K562 (cell line): ENCODE data around the gene ADGRE3. TPM values are rescaled to one million over a fixed set of nuclear protein-coding genes. Genes with fewer than 3 reads are reported as not detected.
A peak's percentile ranks its signal among the peaks of the same experiment; 100 is the strongest.

ENCODE experiments used
- E2F3 ChIP-seq: fragments of 250-450 bp; sonication (Bioruptor Pico); IDR thresholded peaks from 2 replicates; pipeline ENCODE4 v1.4.0; 2020; ENCODE audit warnings: mild to moderate bottlenecking
- EP400 ChIP-seq: fragments of 450-650 bp; IDR thresholded peaks from 2 replicates; pipeline ENCODE4 v1.6.1; 2017; ENCODE audit warnings: antibody characterized with exemption, mild to moderate bottlenecking, moderate library complexity
- FOXJ2 ChIP-seq: fragments of 200-800 bp; sonication (Bioruptor generic); IDR thresholded peaks from 2 replicates; pipeline ENCODE4 v1.6.1; 2016; ENCODE audit warnings: missing genetic modification characterization, missing compliant biosample characterization
- HIVEP1 ChIP-seq: fragments of 250-450 bp; sonication (Bioruptor Pico); IDR thresholded peaks from 2 replicates; pipeline ENCODE4 v1.4.0; 2020; ENCODE audit warnings: mild to moderate bottlenecking
- MYC ChIP-seq, 2 experiments: fragments of 250-450 bp in 1 of 2; sonication (Bioruptor Pico) in 1 of 2; IDR thresholded peaks; 2 replicates each; pipeline versions ENCODE4 v1.5.1 to v1.6.1; 2012 to 2021; ENCODE audit warnings: low read depth in 2 of 2, borderline replicate concordance in 1 of 2, improper control_type of control experiment in 1 of 2, low read length in 1 of 2, mild to moderate bottlenecking in 1 of 2, moderate library complexity in 1 of 2
- NCOR1 ChIP-seq: fragments of 450-650 bp; IDR thresholded peaks from 2 replicates; pipeline ENCODE4 v1.6.1; 2016; ENCODE audit warnings: mild to moderate bottlenecking, moderate library complexity
- PPARD ChIP-seq: fragments of 250-450 bp; sonication (Bioruptor Pico); IDR thresholded peaks from 2 replicates; pipeline ENCODE4 v1.8.0; 2022; ENCODE audit warnings: inconsistent platforms, mild to moderate bottlenecking, moderate library complexity
- RBM34 ChIP-seq: fragments of 200-400 bp; formaldehyde crosslinking; IDR thresholded peaks from 2 replicates; pipeline ENCODE4 v1.6.1; 2018; ENCODE audit warnings: low read length, borderline replicate concordance; ENCODE audit not compliant: insufficient read depth
- SRSF3 ChIP-seq: fragments of 200-400 bp; formaldehyde crosslinking; IDR thresholded peaks from 2 replicates; pipeline ENCODE4 v1.6.1; 2016; ENCODE audit warnings: mild to moderate bottlenecking, low read length, moderate library complexity; ENCODE audit not compliant: insufficient read depth
- TAF1 ChIP-seq: IDR thresholded peaks from 2 replicates; pipeline ENCODE4 v1.6.1; 2011; ENCODE audit warnings: mild to moderate bottlenecking, low read length, moderate library complexity; ENCODE audit not compliant: insufficient read depth, control insufficient read depth, severe bottlenecking; ENCODE audit errors: extremely low read depth
- TCF7 ChIP-seq: sonication (generic); IDR thresholded peaks from 2 replicates; pipeline ENCODE4 v1.6.1; 2016; ENCODE audit warnings: antibody characterized with exemption, borderline replicate concordance
- TOE1 ChIP-seq, 2 experiments: fragments of 450-650 bp in 1 of 2; sonication (generic) in 1 of 2; formaldehyde crosslinking in 1 of 2; IDR thresholded peaks; 2 replicates each; pipeline versions ENCODE4 v1.7.1 to v1.8.0; 2016 to 2022; ENCODE audit warnings: borderline replicate concordance in 2 of 2, mild to moderate bottlenecking in 2 of 2, antibody characterized with exemption in 1 of 2, inconsistent platforms in 1 of 2, low read depth in 1 of 2, missing genetic modification reagents in 1 of 2, moderate library complexity in 1 of 2
- ZNF263 ChIP-seq: sonication (generic); formaldehyde crosslinking; IDR thresholded peaks from 2 replicates; pipeline ENCODE4 v1.8.0; 2022; ENCODE audit warnings: mild to moderate bottlenecking, missing genetic modification reagents, borderline replicate concordance
- ZNF431 ChIP-seq: sonication (generic); formaldehyde crosslinking; IDR thresholded peaks from 2 replicates; pipeline ENCODE4 v1.8.0; 2022; ENCODE audit warnings: mild to moderate bottlenecking, missing genetic modification reagents
- ZNF644 ChIP-seq: fragments of 200-800 bp; sonication (Bioruptor generic); IDR thresholded peaks from 2 replicates; pipeline ENCODE4 v1.6.1; 2016; ENCODE audit warnings: low read depth, missing genetic modification characterization, missing compliant biosample characterization
- ZSCAN29 ChIP-seq: fragments of 450-650 bp; IDR thresholded peaks from 2 replicates; pipeline ENCODE4 v1.6.1; 2017
- polyA plus RNA-seq, 8 experiments: library from polyadenylated mRNA; depleted of rRNA in 4 of 8; stranded (reverse) in 5 of 8; unstranded in 3 of 8; fragments of >200 nt; fragmentation: Nextera tagmentation in 2 of 8; fragmentation: Illumina TruSeq in 1 of 8; extraction: Ambion mirVana in 2 of 8; extraction: Trizol in 1 of 8; gene quantifications; 2 replicates each; pipeline versions ENCODE4 v1.2.1 to v1.2.3, GENCODE V29; 2011 to 2014; ENCODE audit warnings: inconsistent platforms in 1 of 8, missing spikeins in 1 of 8
- total RNA-seq, 7 experiments: library from RNA; depleted of rRNA in 6 of 7; stranded (reverse); fragments of >200 nt in 6 of 7; fragmentation: Illumina TruSeq in 2 of 7; extraction: Trizol in 2 of 7; gene quantifications; 2 replicates each; pipeline versions ENCODE4 v1.2.1 to v1.2.3, GENCODE V29; 2011 to 2021; ENCODE audit warnings: low replicate concordance in 1 of 7
- TF ChIP-seq, protein P1 (sequence below): sonication (generic); formaldehyde crosslinking; IDR thresholded peaks from 2 replicates; pipeline ENCODE4 v1.8.1; 2023; ENCODE audit warnings: mild to moderate bottlenecking, missing genetic modification reagents, moderate library complexity
- TF ChIP-seq, protein P2 (sequence below), 2 experiments: fragments of 450-650 bp; IDR thresholded peaks; 2 replicates each; pipeline ENCODE4 v1.6.1; 2016
- TF ChIP-seq, protein P3 (sequence below): sonication (generic); formaldehyde crosslinking; IDR thresholded peaks from 2 replicates; pipeline ENCODE4 v1.8.1; 2023; ENCODE audit warnings: mild to moderate bottlenecking, missing genetic modification reagents
- TF ChIP-seq, protein P4 (sequence below), 2 experiments: fragments of 450-650 bp in 1 of 2; sonication (generic) in 1 of 2; formaldehyde crosslinking in 1 of 2; IDR thresholded peaks in 1 of 2; conservative IDR thresholded peaks in 1 of 2; 2 replicates each; pipeline versions ENCODE4 v1.6.1 to v1.8.1; 2016 to 2023; ENCODE audit warnings: mild to moderate bottlenecking in 2 of 2, moderate library complexity in 2 of 2, inconsistent platforms in 1 of 2, missing genetic modification reagents in 1 of 2

The ADGRE3 gene
- total and polyA plus RNA-seq, 9 of the 15 experiments (the other 6 are each of a cell fraction or from before 2014, with no cell fraction given) = not detected

DNA sequence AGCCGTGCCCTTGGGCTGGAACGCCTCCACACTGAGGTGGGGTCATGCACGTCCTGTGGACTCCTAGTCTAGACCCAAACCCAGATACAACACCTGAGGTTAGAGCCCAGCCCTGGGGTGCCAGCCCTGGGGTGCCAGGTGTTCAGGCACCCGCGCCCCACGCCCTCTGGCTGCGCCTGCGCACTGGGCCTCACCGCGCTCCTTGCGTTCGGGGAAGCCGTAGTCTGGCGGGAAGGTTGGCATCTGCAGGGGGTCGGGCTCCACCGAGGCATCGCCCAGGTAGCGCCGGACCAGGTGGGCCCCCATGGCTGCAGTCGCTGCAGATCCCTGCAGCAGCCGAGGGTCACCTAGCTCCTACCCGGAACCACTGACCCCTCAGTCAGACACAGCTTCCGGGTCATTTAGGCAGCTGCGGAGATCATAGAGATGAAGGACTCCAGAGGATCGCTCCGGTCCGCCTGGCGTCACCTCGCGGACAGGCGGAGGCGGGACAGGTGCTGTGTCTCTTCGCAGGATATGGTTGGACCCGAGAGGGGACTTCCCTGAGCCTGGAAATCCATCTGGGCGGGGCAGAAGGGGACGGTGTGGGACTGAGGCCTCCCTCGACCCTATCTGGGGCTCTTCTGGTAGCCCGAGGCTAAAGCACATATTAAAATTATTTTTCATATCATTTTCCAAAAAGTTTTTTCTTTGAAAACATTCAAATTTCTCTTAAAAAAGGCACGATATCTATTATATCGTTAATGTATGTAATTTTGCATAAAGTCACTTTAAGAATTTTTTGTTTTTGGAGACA, 102.8 kb downstream of the ADGRE3 start, which contains the start of gene NDUFB7 (continued):
- TF ChIP-seq, protein P1, sequence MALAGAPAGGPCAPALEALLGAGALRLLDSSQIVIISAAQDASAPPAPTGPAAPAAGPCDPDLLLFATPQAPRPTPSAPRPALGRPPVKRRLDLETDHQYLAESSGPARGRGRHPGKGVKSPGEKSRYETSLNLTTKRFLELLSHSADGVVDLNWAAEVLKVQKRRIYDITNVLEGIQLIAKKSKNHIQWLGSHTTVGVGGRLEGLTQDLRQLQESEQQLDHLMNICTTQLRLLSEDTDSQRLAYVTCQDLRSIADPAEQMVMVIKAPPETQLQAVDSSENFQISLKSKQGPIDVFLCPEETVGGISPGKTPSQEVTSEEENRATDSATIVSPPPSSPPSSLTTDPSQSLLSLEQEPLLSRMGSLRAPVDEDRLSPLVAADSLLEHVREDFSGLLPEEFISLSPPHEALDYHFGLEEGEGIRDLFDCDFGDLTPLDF = no peak
- TF ChIP-seq, protein P2, sequence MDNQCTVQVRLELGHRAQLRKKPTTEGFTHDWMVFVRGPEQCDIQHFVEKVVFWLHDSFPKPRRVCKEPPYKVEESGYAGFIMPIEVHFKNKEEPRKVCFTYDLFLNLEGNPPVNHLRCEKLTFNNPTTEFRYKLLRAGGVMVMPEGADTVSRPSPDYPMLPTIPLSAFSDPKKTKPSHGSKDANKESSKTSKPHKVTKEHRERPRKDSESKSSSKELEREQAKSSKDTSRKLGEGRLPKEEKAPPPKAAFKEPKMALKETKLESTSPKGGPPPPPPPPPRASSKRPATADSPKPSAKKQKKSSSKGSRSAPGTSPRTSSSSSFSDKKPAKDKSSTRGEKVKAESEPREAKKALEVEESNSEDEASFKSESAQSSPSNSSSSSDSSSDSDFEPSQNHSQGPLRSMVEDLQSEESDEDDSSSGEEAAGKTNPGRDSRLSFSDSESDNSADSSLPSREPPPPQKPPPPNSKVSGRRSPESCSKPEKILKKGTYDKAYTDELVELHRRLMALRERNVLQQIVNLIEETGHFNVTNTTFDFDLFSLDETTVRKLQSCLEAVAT (IDR thresholded peaks at IDR 0.05) = peak; percentile 35 to 93; a peak in 2 of 4 replicates
- TF ChIP-seq, protein P3, sequence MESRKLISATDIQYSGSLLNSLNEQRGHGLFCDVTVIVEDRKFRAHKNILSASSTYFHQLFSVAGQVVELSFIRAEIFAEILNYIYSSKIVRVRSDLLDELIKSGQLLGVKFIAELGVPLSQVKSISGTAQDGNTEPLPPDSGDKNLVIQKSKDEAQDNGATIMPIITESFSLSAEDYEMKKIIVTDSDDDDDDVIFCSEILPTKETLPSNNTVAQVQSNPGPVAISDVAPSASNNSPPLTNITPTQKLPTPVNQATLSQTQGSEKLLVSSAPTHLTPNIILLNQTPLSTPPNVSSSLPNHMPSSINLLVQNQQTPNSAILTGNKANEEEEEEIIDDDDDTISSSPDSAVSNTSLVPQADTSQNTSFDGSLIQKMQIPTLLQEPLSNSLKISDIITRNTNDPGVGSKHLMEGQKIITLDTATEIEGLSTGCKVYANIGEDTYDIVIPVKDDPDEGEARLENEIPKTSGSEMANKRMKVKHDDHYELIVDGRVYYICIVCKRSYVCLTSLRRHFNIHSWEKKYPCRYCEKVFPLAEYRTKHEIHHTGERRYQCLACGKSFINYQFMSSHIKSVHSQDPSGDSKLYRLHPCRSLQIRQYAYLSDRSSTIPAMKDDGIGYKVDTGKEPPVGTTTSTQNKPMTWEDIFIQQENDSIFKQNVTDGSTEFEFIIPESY (CRISPR knock-in tag) = peak; percentile 88
- TF ChIP-seq RBM34 (no peak), NCOR1 (peak; percentile 54; the same call in 1 of the 2 replicates), TCF7 (0 out of 2 replicates have a peak, but pooled peaks have one; percentile 38), PPARD (CRISPR knock-in tag) (no peak), MYC (IDR thresholded peaks at IDR 0.05; ENCODE audit: low read depth, low read length) (peak; percentile 64; the same call in 1 of the 2 replicates), MYC (CRISPR knock-in tag; IDR thresholded peaks at IDR 0.05; ENCODE audit: borderline replicate concordance, low read depth) (0 out of 2 replicates have a peak, but pooled peaks have one; percentile 19), SRSF3 (no peak), FOXJ2 (tag) (no peak), HIVEP1 (CRISPR knock-in tag) (no peak), ZSCAN29 (no peak), ZNF644 (0 out of 2 replicates have a peak, but pooled peaks have one; percentile 16), E2F3 (no peak), TAF1 (peak; percentile 71), EP400 (peak; percentile 92; the same call in 1 of the 2 replicates), ZNF431 (peak; percentile 57), ZNF263 (peak; percentile 59; the same call in 1 of the 2 replicates), TOE1 (IDR thresholded peaks at IDR 0.05; ENCODE audit: borderline replicate concordance) (peak; percentile 70; the same call in 1 of the 2 replicates), TOE1 (CRISPR knock-in tag; IDR thresholded peaks at IDR 0.05; ENCODE audit: borderline replicate concordance, low read depth) (no peak; the same call in 1 of the 2 replicates)
- TF ChIP-seq, protein P4, sequence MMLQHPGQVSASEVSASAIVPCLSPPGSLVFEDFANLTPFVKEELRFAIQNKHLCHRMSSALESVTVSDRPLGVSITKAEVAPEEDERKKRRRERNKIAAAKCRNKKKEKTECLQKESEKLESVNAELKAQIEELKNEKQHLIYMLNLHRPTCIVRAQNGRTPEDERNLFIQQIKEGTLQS (IDR thresholded peaks at IDR 0.05) = no peak
- TF ChIP-seq, protein P4 (CRISPR knock-in tag; conservative IDR thresholded peaks at IDR 0.05) = peak; percentile 55; the same call in 1 of the 2 replicates
